SK-N-SH treated with all-trans-retinoic acid at 6 μM for 48 hours (cell line): ENCODE data around the gene SLCO3A1.

Experiments used
- ATAC-seq: fragments of 200-7000 bp; cut with Tn5 transposase; 3 replicates; pipeline ENCODE4 v1.9.1; 2020; ENCODE audit warnings: mild to moderate bottlenecking, moderate library complexity
- ARNTL ChIP-seq: fragments of 450-650 bp; formaldehyde crosslinking; IDR thresholded peaks from 2 replicates; pipeline ENCODE4 v1.5.0; 2020; ENCODE audit warnings: low read depth, mild to moderate bottlenecking, moderate library complexity, borderline replicate concordance
- BACH2 ChIP-seq: fragments of 250-450 bp; sonication (Bioruptor Pico); IDR thresholded peaks from 2 replicates; pipeline ENCODE4 v1.9.0; 2021; ENCODE audit warnings: mild to moderate bottlenecking, borderline replicate concordance
- CREB5 ChIP-seq: fragments of 250-450 bp; sonication (Bioruptor Pico); IDR thresholded peaks from 2 replicates; pipeline ENCODE4 v1.5.1; 2020; ENCODE audit warnings: low read depth, mild to moderate bottlenecking, moderate library complexity
- CSRNP3 ChIP-seq: fragments of 250-450 bp; sonication (Bioruptor Pico); IDR thresholded peaks from 2 replicates; pipeline ENCODE4 v1.5.1; 2021; ENCODE audit warnings: mild to moderate bottlenecking, moderate library complexity
- ESRRG ChIP-seq: fragments of 250-450 bp; sonication (Bioruptor Pico); IDR thresholded peaks from 2 replicates; pipeline ENCODE4 v1.6.1; 2021; ENCODE audit warnings: mild to moderate bottlenecking
- GLIS3 ChIP-seq: fragments of 250-450 bp; sonication (Bioruptor Pico); IDR thresholded peaks from 2 replicates; pipeline ENCODE4 v1.5.0; 2020; ENCODE audit warnings: mild to moderate bottlenecking, moderate library complexity
- ISL1 ChIP-seq: fragments of 250-450 bp; sonication (Bioruptor Pico); IDR thresholded peaks from 2 replicates; pipeline ENCODE4 v2.1.2; 2022; ENCODE audit warnings: mild to moderate bottlenecking, moderate library complexity
- OSR1 ChIP-seq: fragments of 250-450 bp; sonication (Bioruptor Pico); IDR thresholded peaks from 2 replicates; pipeline ENCODE4 v1.8.0; 2022; ENCODE audit warnings: moderate library complexity, mild to moderate bottlenecking, inconsistent platforms
- PATZ1 ChIP-seq: fragments of 250-450 bp; sonication (Bioruptor Pico); IDR thresholded peaks from 2 replicates; pipeline ENCODE4 v1.8.0; 2020; ENCODE audit warnings: mild to moderate bottlenecking, moderate library complexity, borderline replicate concordance
- POU6F1 ChIP-seq: fragments of 250-450 bp; sonication (Bioruptor Pico); IDR thresholded peaks from 2 replicates; pipeline ENCODE4 v1.8.0; 2021; ENCODE audit warnings: low read depth, mild to moderate bottlenecking, moderate library complexity, borderline replicate concordance
- PPARA ChIP-seq: fragments of 250-450 bp; sonication (Bioruptor Pico); IDR thresholded peaks from 2 replicates; pipeline ENCODE4 v1.5.0; 2020; ENCODE audit warnings: mild to moderate bottlenecking, borderline replicate concordance
- RARB ChIP-seq: fragments of 250-450 bp; sonication (Bioruptor Pico); IDR thresholded peaks from 2 replicates; pipeline ENCODE4 v1.8.0; 2021; ENCODE audit warnings: mild to moderate bottlenecking, moderate library complexity
- SNAI2 ChIP-seq: fragments of 250-450 bp; sonication (Bioruptor Pico); IDR thresholded peaks from 2 replicates; pipeline ENCODE4 v1.5.0; 2020; ENCODE audit warnings: mild to moderate bottlenecking, moderate library complexity
- TCF4 ChIP-seq: fragments of 250-450 bp; sonication (Bioruptor Pico); IDR thresholded peaks from 2 replicates; pipeline ENCODE4 v1.8.0; 2021; ENCODE audit warnings: mild to moderate bottlenecking, moderate library complexity, borderline replicate concordance
- TOX ChIP-seq: fragments of 250-450 bp; sonication (Bioruptor Pico); IDR thresholded peaks from 2 replicates; pipeline ENCODE4 v1.8.0; 2021; ENCODE audit warnings: mild to moderate bottlenecking, moderate library complexity, borderline replicate concordance
- TSHZ2 ChIP-seq: fragments of 250-450 bp; sonication (Bioruptor Pico); IDR thresholded peaks from 2 replicates; pipeline ENCODE4 v1.5.0; 2020; ENCODE audit warnings: mild to moderate bottlenecking, moderate library complexity
- ZC3H10 ChIP-seq: fragments of 250-450 bp; sonication (Bioruptor Pico); IDR thresholded peaks from 2 replicates; pipeline ENCODE4 v1.5.1; 2021; ENCODE audit warnings: mild to moderate bottlenecking, moderate library complexity
- ZFP3 ChIP-seq: fragments of 250-450 bp; sonication (Bioruptor Pico); IDR thresholded peaks from 2 replicates; pipeline ENCODE4 v1.5.0; 2020; ENCODE audit warnings: mild to moderate bottlenecking, moderate library complexity
- ZFP30 ChIP-seq: fragments of 450-650 bp; formaldehyde crosslinking; IDR thresholded peaks from 2 replicates; pipeline ENCODE4 v1.5.0; 2022; ENCODE audit warnings: mild to moderate bottlenecking, moderate library complexity
- ZNF565 ChIP-seq: fragments of 450-650 bp; formaldehyde crosslinking; conservative IDR thresholded peaks from 2 replicates; pipeline ENCODE4 v1.5.0; 2020; ENCODE audit warnings: low read depth, mild to moderate bottlenecking, moderate library complexity
- ZNF70 ChIP-seq: fragments of 450-650 bp; formaldehyde crosslinking; IDR thresholded peaks from 2 replicates; pipeline ENCODE4 v1.5.0; 2020; ENCODE audit warnings: mild to moderate bottlenecking, moderate library complexity
- ZNF8 ChIP-seq: fragments of 450-650 bp; formaldehyde crosslinking; IDR thresholded peaks from 2 replicates; pipeline ENCODE4 v1.5.0; 2020; ENCODE audit warnings: mild to moderate bottlenecking, moderate library complexity

SLCO3A1 gene

GRCh38 chr15:91970142-91970541 is 116.6 kb downstream of the SLCO3A1 start:
- ATAC-seq, result no peak

GRCh38 chr15:91973481-91973880 is 120.0 kb downstream of the SLCO3A1 start:
- ATAC-seq, result peak; percentile 56; the same call in 1 of the 3 replicates
- TF ChIP-seq TOX (no peak), OSR1 (CRISPR knock-in tag) (no peak), ZNF565 (no peak), BACH2 (CRISPR knock-in tag) (no peak), PATZ1 (CRISPR knock-in tag) (no peak), ARNTL (CRISPR knock-in tag) (no peak), ZFP30 (no peak), SNAI2 (CRISPR knock-in tag) (no peak), POU6F1 (CRISPR knock-in tag) (no peak), RARB (CRISPR knock-in tag) (no peak), ZNF70 (CRISPR knock-in tag) (no peak), GLIS3 (CRISPR knock-in tag) (no peak), ZC3H10 (CRISPR knock-in tag) (no peak), ZNF8 (CRISPR knock-in tag) (no peak), ISL1 (CRISPR knock-in tag) (no peak), CREB5 (CRISPR knock-in tag) (no peak), PPARA (no peak), TCF4 (CRISPR knock-in tag) (no peak)

More at GRCh38 chr15:91970142-91970541, 116.6 kb downstream of the SLCO3A1 start:
- TF ChIP-seq ARNTL (CRISPR knock-in tag) (no peak), PATZ1 (CRISPR knock-in tag) (no peak), CREB5 (CRISPR knock-in tag) (no peak), TCF4 (CRISPR knock-in tag) (no peak), PPARA (no peak), ESRRG (no peak), GLIS3 (CRISPR knock-in tag) (no peak), ZFP3 (CRISPR knock-in tag) (no peak)
- TF ChIP-seq, all 23 proteins: peak for 0

GRCh38 chr15:91974321-91974720 is 120.8 kb downstream of the SLCO3A1 start:
- ATAC-seq, result no peak
- no peak for TF ChIP-seq BACH2 (CRISPR knock-in tag)
- TF ChIP-seq ZNF565, result no peak
- no peak for TF ChIP-seq ZFP30
- TF ChIP-seq OSR1 (CRISPR knock-in tag), result no peak
- no peak for TF ChIP-seq PATZ1 (CRISPR knock-in tag)
- TF ChIP-seq GLIS3 (CRISPR knock-in tag), result no peak
- TF ChIP-seq ISL1 (CRISPR knock-in tag), result no peak
- TF ChIP-seq CSRNP3 (CRISPR knock-in tag), result no peak
- no peak for TF ChIP-seq TOX
- TF ChIP-seq ZNF70 (CRISPR knock-in tag), result no peak
- TF ChIP-seq TSHZ2 (CRISPR knock-in tag), result no peak
